ENCODE data around the gene TRAPPC1.
"Not testable (repeated sequence)": the region's sequence is repeated elsewhere in the genome, so short reads cannot be mapped to it uniquely, and the experiment has no call there.

Gene TRAPPC1

GRCh38 chr17:7969433-7969832, 37.7 kb upstream of the TRAPPC1 start:
- TF ChIP-seq, protein P1, sequence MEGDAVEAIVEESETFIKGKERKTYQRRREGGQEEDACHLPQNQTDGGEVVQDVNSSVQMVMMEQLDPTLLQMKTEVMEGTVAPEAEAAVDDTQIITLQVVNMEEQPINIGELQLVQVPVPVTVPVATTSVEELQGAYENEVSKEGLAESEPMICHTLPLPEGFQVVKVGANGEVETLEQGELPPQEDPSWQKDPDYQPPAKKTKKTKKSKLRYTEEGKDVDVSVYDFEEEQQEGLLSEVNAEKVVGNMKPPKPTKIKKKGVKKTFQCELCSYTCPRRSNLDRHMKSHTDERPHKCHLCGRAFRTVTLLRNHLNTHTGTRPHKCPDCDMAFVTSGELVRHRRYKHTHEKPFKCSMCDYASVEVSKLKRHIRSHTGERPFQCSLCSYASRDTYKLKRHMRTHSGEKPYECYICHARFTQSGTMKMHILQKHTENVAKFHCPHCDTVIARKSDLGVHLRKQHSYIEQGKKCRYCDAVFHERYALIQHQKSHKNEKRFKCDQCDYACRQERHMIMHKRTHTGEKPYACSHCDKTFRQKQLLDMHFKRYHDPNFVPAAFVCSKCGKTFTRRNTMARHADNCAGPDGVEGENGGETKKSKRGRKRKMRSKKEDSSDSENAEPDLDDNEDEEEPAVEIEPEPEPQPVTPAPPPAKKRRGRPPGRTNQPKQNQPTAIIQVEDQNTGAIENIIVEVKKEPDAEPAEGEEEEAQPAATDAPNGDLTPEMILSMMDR (IDR thresholded peaks at IDR 0.05): no peak
- no peak overlapping the region for H3K4me3 ChIP-seq
- no peak overlapping the region for H3K27ac ChIP-seq
- DNase-seq (ENCODE audit: low spot score): no peak

DNA sequence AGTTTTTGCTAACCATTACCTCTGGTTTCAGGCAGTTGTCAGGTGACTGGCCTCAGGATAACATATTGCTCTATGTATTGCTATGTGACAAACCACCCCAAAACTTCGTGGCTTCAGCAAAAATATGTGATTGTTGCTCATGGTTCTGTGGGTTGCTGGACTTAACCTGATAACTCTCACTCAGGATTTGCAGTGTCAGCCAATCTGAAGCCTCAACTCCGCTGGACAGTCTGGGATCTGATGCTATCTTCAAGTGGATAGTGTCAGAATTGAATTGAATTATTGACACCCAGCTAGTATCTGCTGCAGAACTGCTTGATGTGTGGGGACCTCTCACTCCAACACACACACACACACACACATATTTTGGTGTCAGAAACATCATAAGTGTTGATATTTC, 36.0 kb upstream of the TRAPPC1 start:
- Histone ChIP-seq H3K27ac (no peak overlapping the region), H3K4me3 (no peak overlapping the region)
- TF ChIP-seq, protein P1 (IDR thresholded peaks at IDR 0.05): no peak
- no peak for DNase-seq (ENCODE audit: low spot score)

- Histone ChIP-seq H3K4me3 (no peak overlapping the region), H3K27ac (no peak overlapping the region)
- TF ChIP-seq, protein P1 (IDR thresholded peaks at IDR 0.05): no peak
- no peak for DNase-seq (ENCODE audit: low spot score)
Measured at GRCh38 chr17:7961421-7961820, 29.7 kb upstream of the TRAPPC1 start.

- TF ChIP-seq, protein P1 (IDR thresholded peaks at IDR 0.05): no peak
- Histone ChIP-seq H3K27ac (no peak overlapping the region), H3K4me3 (no peak overlapping the region)
Measured at GRCh38 chr17:7959503-7960253, 27.9 kb upstream of the TRAPPC1 start.

DNA sequence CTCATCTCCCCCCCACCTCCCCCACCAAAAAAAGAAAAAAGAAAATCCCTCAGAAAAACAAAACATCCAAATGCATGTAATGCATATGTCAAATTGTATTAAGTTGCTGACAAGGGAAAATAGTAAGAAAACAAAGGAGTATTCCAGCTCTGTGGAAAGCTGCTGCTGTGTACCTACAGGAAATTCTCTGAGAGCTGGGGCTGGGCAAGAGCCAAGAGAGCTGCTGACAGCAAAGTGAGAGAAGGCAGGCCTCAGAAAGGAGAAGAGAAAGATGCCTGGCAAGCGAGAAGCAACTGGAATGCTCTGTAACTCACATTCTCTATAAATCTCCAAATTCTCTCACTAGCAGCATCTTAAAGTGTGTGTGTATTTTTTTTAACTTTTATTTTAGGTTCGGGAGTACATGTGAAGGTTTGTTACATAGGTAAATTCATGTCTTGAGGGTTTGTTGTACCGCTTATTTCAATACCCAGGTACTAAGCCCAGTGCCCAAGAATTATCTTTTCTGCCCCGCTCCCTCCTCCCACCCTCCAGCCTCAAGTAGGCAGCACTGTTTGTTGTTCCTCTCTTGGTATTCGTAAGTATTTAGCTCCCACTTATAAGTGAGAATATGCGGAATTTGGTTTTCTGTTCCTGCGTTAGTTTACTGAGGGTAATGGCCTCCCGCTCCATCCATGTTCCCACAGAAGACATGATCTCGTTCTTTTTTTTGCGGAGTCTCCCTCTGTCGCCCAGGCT, 24.7 kb upstream of the TRAPPC1 start:
- TF ChIP-seq, protein P1 (IDR thresholded peaks at IDR 0.05): no peak
- DNase-seq (ENCODE audit: low spot score): no peak
- H3K4me3 ChIP-seq: no peak overlapping the region
- no peak overlapping the region for H3K27ac ChIP-seq

More at GRCh38 chr17:7959503-7960253, 27.9 kb upstream of the TRAPPC1 start:
- no peak for DNase-seq (ENCODE audit: low spot score)

GRCh38 chr17:7955414-7956227, 23.9 kb upstream of the TRAPPC1 start:
- DNase-seq (ENCODE audit: low spot score): no peak
- TF ChIP-seq, protein P1 (IDR thresholded peaks at IDR 0.05): no peak
- Histone ChIP-seq H3K4me3 (no peak overlapping the region), H3K27ac (no peak overlapping the region)

DNA sequence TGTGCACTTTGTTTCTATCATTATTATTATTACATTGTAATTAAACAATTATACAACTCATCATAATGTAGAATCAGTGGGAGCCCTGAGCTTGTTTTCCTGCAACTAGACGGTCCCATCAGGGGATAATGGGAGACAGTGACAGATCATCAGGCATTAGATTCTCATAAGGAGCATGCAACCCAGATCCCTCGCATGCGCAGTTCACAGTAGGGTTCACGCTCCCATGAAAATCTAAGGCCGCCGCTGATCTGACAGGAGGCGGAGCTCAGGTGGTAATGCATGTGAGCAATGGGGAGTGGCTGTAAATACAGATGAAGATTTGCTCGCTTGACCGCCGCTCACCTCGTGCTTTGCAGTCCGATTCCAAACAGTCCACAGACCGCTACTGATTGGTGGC, 21.5 kb upstream of the TRAPPC1 start:
- H3K4me3 ChIP-seq; H3K27ac ChIP-seq; DNase-seq (ENCODE audit: low spot score): not testable (repeated sequence)

Measured in coronary artery (tissue), 2 donors.